Measurements from ENCODE around the gene MAPKAP1. TPM values are rescaled to one million over a fixed set of nuclear protein-coding genes. Genes with fewer than 3 reads are reported as not detected.

The MAPKAP1 gene
- total RNA-seq, 1 donor from 2014 or later, result 122 TPM

- intact Hi-C loops (cut with DNase I), result no loop called here
- DNase-seq, result no peak
Observed at GRCh38 chr9:125463926-125464325, 243.1 kb downstream of the MAPKAP1 start.

GRCh38 chr9:125462861-125463291, 244.1 kb downstream of the MAPKAP1 start:
- intact Hi-C loops (cut with DNase I), result no loop called here
- no peak for ATAC-seq (ENCODE audit: poor library complexity)
- DNase-seq, result no peak

More at GRCh38 chr9:125463926-125464325, 243.1 kb downstream of the MAPKAP1 start:
- no peak for ATAC-seq (ENCODE audit: poor library complexity)

- DNase-seq (no peak), ATAC-seq (ENCODE audit: poor library complexity) (no peak)
- intact Hi-C loops (cut with DNase I), result no loop called here
Observed at GRCh38 chr9:125461636-125462190, 245.3 kb downstream of the MAPKAP1 start.

GRCh38 chr9:125460883-125461635, 245.9 kb downstream of the MAPKAP1 start:
- DNase-seq (no peak), ATAC-seq (ENCODE audit: poor library complexity) (no peak)

GRCh38 chr9:125460346-125460745, 246.7 kb downstream of the MAPKAP1 start:
- no peak for DNase-seq
- intact Hi-C loops (cut with DNase I), result no loop called here
- ATAC-seq (ENCODE audit: poor library complexity), result no peak

More at GRCh38 chr9:125460883-125461635, 245.9 kb downstream of the MAPKAP1 start:
- intact Hi-C loops (cut with DNase I), result no loop called here

GRCh38 chr9:125457357-125457756, 249.7 kb downstream of the MAPKAP1 start:
- intact Hi-C loops (cut with DNase I), result no loop called here
- DNase-seq, result no peak

GRCh38 chr9:125455876-125456275, 251.1 kb downstream of the MAPKAP1 start:
- ATAC-seq (ENCODE audit: poor library complexity) (no peak), DNase-seq (no peak)
- intact Hi-C loops (cut with DNase I), result no loop called here

More at GRCh38 chr9:125457357-125457756, 249.7 kb downstream of the MAPKAP1 start:
- no peak for ATAC-seq (ENCODE audit: poor library complexity)

GRCh38 chr9:125455132-125455531, 251.9 kb downstream of the MAPKAP1 start:
- no peak for ATAC-seq (ENCODE audit: poor library complexity)
- DNase-seq, result no peak
- intact Hi-C loops (cut with DNase I), result no loop called here

GRCh38 chr9:125447202-125447802, 259.7 kb downstream of the MAPKAP1 start:
- ATAC-seq (ENCODE audit: poor library complexity) (no peak), DNase-seq (no peak)
- intact Hi-C loops (cut with DNase I), result no loop called here

- intact Hi-C loops (cut with DNase I), result no loop called here
- peak; percentile 13 for DNase-seq
- ATAC-seq (ENCODE audit: poor library complexity), result peak; percentile 18
Observed at GRCh38 chr9:125446561-125447094, 260.4 kb downstream of the MAPKAP1 start.

- intact Hi-C loops (cut with DNase I), result no loop called here
- DNase-seq (peak; percentile 10), ATAC-seq (ENCODE audit: poor library complexity) (no peak)
Observed at GRCh38 chr9:125444956-125445506, 262.0 kb downstream of the MAPKAP1 start.

GRCh38 chr9:125444166-125444565, 262.8 kb downstream of the MAPKAP1 start:
- DNase-seq (peak; percentile 28), ATAC-seq (ENCODE audit: poor library complexity) (no peak)
- intact Hi-C loops (cut with DNase I), result no loop called here

GRCh38 chr9:125443367-125443766, 263.6 kb downstream of the MAPKAP1 start:
- DNase-seq, result peak; percentile 6
- intact Hi-C loops (cut with DNase I), result no loop called here
- no peak for ATAC-seq (ENCODE audit: poor library complexity)

GRCh38 chr9:125442452-125442851, 264.6 kb downstream of the MAPKAP1 start:
- intact Hi-C loops (cut with DNase I), result no loop called here
- ATAC-seq (ENCODE audit: poor library complexity), result no peak
- DNase-seq, result peak; percentile 24

GRCh38 chr9:125440411-125440810, 266.6 kb downstream of the MAPKAP1 start:
- DNase-seq, result peak; percentile 29
- intact Hi-C loops (cut with DNase I), result no loop called here
- no peak for ATAC-seq (ENCODE audit: poor library complexity)

GRCh38 chr9:125439434-125440272, 267.4 kb downstream of the MAPKAP1 start:
- DNase-seq (peak; percentile 24), ATAC-seq (ENCODE audit: poor library complexity) (no peak)
- intact Hi-C loops (cut with DNase I), result loop anchor here (10.0 kb wide), 1 partner anchor 195 kb away; no protein-coding TSS in a partner anchor

GRCh38 chr9:125438506-125439433, 268.2 kb downstream of the MAPKAP1 start:
- intact Hi-C loops (cut with DNase I), result loop anchor here (10.0 kb wide), 1 partner anchor 196 kb away; no protein-coding TSS in a partner anchor
- peak; percentile 33 for DNase-seq
- ATAC-seq (ENCODE audit: poor library complexity), result no peak
